ENCODE measurements around the gene ATG12.

Gene ATG12

DNA sequence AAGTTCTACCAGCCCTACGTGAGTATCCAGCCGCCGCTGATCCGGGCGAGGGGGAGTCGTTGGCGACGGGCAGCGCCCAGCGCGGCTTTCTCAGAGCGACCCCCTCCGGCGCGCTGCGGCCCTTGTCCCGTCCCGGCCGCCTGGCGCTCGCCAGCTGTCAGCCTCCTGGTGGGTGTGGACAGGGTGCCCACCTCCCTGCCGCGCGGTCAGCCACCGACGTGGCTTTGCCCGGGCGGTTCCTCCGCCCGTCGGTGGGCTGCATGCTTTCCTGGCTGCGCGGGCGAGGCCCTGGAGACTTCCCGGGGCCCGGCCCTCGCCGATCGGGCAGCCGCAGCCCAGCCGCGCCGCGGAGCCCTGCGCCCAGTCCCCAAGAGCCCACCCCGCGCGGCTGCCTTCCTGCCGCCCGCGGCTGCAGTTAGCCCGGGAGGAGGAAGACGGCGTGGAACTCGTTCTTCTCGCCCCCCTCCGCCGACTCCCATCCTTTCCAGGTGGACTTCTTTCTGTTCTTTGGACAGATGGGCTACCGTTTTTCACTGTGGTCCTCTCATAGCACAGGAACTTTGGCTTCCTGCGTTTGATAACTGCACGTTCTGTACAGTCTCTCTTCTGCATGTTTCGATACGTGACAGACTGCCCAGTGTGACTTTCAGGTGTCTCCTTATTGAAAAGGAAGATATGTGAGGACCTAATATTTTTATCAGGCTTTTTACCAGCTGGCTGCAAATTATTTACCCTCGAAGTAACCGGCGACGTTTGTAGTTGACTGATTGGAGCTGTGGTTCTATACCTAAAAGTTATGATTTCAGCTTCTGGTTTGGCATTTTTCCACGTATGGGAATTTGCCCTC lies 947 bp upstream of the ATG12 start:
- DNase-seq (ENCODE audit: extremely low read depth, insufficient read length), result no peak

DNA sequence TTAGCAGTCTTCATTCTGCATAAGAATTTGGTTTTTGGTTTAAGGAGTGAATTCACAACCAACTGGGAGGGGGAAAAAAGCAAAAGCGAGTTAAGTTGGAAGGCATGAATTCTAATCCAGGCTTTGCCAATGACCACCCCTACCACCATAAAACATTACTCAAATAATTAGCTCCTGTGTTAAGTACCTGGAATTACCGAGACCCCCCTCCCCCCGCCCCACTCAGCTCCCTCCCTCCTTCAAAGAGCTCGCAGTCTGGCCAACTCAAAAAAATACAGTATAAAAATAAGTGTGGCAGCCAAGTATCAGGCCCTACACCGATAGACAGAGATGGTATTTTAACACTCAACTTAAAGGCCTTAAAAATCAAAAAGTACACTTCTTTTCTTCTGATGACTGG lies 492 bp downstream of the ATG12 start:
- peaks cover 4% of the 10 kb centered on the region for H3K36me3 ChIP-seq (ENCODE audit: control insufficient read depth, insufficient read depth, low read length)
- DNase-seq (ENCODE audit: extremely low read depth, insufficient read length), result peak; percentile 8
- H3K4me3 ChIP-seq (replicated peaks; ENCODE audit: low read depth, low read length), result peak overlapping the region; percentile 97
- TF ChIP-seq, protein P1, sequence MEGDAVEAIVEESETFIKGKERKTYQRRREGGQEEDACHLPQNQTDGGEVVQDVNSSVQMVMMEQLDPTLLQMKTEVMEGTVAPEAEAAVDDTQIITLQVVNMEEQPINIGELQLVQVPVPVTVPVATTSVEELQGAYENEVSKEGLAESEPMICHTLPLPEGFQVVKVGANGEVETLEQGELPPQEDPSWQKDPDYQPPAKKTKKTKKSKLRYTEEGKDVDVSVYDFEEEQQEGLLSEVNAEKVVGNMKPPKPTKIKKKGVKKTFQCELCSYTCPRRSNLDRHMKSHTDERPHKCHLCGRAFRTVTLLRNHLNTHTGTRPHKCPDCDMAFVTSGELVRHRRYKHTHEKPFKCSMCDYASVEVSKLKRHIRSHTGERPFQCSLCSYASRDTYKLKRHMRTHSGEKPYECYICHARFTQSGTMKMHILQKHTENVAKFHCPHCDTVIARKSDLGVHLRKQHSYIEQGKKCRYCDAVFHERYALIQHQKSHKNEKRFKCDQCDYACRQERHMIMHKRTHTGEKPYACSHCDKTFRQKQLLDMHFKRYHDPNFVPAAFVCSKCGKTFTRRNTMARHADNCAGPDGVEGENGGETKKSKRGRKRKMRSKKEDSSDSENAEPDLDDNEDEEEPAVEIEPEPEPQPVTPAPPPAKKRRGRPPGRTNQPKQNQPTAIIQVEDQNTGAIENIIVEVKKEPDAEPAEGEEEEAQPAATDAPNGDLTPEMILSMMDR (IDR thresholded peaks at IDR 0.05; ENCODE audit: insufficient read depth, low read length, poor library complexity, severe bottlenecking), result no peak
- no peaks in the 10 kb centered on the region for H3K27me3 ChIP-seq (replicated peaks; ENCODE audit: control insufficient read depth, insufficient read depth, low read length)

More for the DNA sequence above, 947 bp upstream of the ATG12 start:
- Histone ChIP-seq H3K36me3 (ENCODE audit: control insufficient read depth, insufficient read depth, low read length) (0 out of 2 replicates have a peak, but pooled peaks cover 1% of the 10 kb centered on the region), H3K27me3 (replicated peaks; ENCODE audit: control insufficient read depth, insufficient read depth, low read length) (no peaks in the 10 kb centered on the region), H3K4me3 (replicated peaks; ENCODE audit: low read depth, low read length) (peak overlapping the region; percentile 97)
- TF ChIP-seq, protein P1 (IDR thresholded peaks at IDR 0.05; ENCODE audit: insufficient read depth, low read length, poor library complexity, severe bottlenecking), result peak; percentile 22

DNA sequence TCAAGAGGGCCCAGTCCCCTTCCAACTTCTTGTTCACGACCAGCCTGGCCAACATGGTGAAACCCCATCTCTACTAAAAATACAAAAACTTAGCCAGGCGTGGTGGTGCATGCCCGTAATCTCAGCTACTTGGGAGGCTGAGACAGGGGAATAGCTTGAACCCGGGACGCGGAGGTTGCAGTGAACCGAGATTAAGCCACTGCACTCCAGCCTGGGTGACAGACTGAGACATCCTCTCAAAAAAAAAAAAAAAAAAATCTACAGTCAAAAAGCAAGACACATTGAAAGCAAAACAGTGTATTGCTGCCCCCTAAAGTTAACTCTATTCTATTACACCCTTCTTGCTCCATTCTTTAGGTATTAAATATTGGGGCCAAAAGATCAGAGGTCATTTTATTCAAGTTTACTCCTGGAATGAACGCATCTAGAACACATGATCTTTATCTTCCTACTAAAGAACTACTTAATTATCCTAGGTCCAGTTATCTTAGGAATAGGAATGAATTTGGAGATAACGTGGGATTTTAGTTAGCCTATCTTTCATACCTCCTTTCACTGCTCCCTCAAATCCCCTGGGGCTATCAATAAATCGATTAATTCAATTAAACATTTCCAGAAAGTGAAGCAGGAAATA lies 2.4 kb downstream of the ATG12 start:
- Histone ChIP-seq H3K27me3 (replicated peaks; ENCODE audit: control insufficient read depth, insufficient read depth, low read length) (no peaks in the 10 kb centered on the region), H3K36me3 (ENCODE audit: control insufficient read depth, insufficient read depth, low read length) (peaks cover 8% of the 10 kb centered on the region), H3K4me3 (replicated peaks; ENCODE audit: low read depth, low read length) (peak overlapping the region; percentile 44)
- DNase-seq (ENCODE audit: extremely low read depth, insufficient read length), result peak; percentile 54
- TF ChIP-seq, protein P1 (IDR thresholded peaks at IDR 0.05; ENCODE audit: insufficient read depth, low read length, poor library complexity, severe bottlenecking), result peak; percentile 46

DNA sequence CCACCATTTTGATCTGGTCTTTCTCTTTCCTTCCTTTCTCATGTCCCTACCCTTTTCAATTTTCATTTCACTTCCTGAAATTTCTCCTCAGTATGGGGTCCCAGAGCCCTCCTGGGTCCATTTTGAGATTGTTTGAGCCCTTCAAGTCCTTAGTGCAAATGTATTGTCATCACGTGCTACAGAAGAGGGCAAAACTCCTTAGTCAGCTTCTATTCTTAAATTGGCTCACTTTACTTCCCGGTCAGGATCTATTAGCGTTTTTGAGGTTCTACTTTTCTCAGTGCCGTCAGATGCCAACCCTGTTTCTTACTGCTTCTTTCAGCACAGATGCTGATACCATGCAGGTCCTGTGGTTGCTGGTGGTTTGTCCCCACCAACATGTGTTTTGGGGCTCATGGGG lies 5.9 kb downstream of the ATG12 start:
- no peak overlapping the region for H3K4me3 ChIP-seq (replicated peaks; ENCODE audit: low read depth, low read length)
- DNase-seq (ENCODE audit: extremely low read depth, insufficient read length), result no peak
- H3K36me3 ChIP-seq (ENCODE audit: control insufficient read depth, insufficient read depth, low read length), result peaks cover 9% of the 10 kb centered on the region
- TF ChIP-seq, protein P1 (IDR thresholded peaks at IDR 0.05; ENCODE audit: insufficient read depth, low read length, poor library complexity, severe bottlenecking), result no peak
- H3K27me3 ChIP-seq (replicated peaks; ENCODE audit: control insufficient read depth, insufficient read depth, low read length), result no peaks in the 10 kb centered on the region

DNA sequence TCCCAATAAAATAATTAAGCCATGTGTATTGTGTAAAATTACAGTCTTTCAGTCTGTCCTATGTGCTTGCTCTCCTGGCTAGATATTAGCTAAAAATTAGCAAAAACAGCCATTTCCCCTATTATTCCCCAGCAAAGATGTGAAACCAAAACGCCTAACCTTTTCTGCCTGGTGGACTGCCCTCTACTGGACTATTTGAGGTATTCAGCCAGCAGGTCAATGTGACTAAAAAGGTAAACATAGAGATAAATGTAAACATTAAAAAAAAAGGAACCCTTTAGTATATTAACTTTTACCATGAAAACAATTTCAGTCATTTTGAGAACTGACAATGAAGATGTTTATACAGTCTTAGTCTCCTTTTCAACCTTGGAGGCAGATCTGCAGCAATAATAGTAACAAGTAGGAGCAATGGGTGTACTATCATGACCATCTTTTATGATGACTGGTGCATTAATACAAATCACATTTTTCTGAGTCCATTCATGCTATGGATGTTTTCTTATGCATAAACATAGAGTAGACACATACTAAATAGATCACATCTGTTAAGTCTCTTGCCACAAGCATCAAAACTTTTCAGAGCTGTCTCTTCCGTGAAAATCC lies 10.1 kb downstream of the ATG12 start:
- TF ChIP-seq, protein P1 (IDR thresholded peaks at IDR 0.05; ENCODE audit: insufficient read depth, low read length, poor library complexity, severe bottlenecking), result peak; percentile 84
- Histone ChIP-seq H3K36me3 (ENCODE audit: control insufficient read depth, insufficient read depth, low read length) (peaks cover 6% of the 10 kb centered on the region), H3K27me3 (replicated peaks; ENCODE audit: control insufficient read depth, insufficient read depth, low read length) (no peaks in the 10 kb centered on the region), H3K4me3 (replicated peaks; ENCODE audit: low read depth, low read length) (no peak overlapping the region)
- DNase-seq (ENCODE audit: extremely low read depth, insufficient read length), result peak; percentile 6

Measured in GM06990 (cell line).